GM12874 (cell line): Measurements from ENCODE around the gene HLF.

ENCODE experiments used
- CTCF ChIP-seq: IDR thresholded peaks from 2 replicates; pipeline ENCODE4 v1.5.1; 2011; ENCODE audit warnings: low read depth, mild to moderate bottlenecking, control low read depth, low read length, moderate library complexity; ENCODE audit not compliant: insufficient read depth

HLF gene

GRCh38 chr17:55289106-55289446 lies 24.3 kb downstream of the HLF start:
- no peak for TF ChIP-seq CTCF

- no peak for TF ChIP-seq CTCF
These were observed 25.2 kb downstream of the HLF start for GRCh38 chr17:55289978-55290377.

- TF ChIP-seq CTCF: no peak
These were observed 25.8 kb downstream of the HLF start for GRCh38 chr17:55290492-55291113.

- TF ChIP-seq CTCF: no peak
These were observed 26.4 kb downstream of the HLF start for GRCh38 chr17:55291114-55291507.

GRCh38 chr17:55292094-55292493 lies 27.3 kb downstream of the HLF start:
- TF ChIP-seq CTCF: no peak

GRCh38 chr17:55294042-55294751 lies 29.4 kb downstream of the HLF start:
- TF ChIP-seq CTCF: no peak

- peak; percentile 78 for TF ChIP-seq CTCF
These were observed 30.8 kb downstream of the HLF start for GRCh38 chr17:55295411-55296170.
